Measurements from ENCODE around the gene ALOX5AP.
A peak's percentile ranks its signal among the peaks of the same experiment; 100 is the strongest.

The ALOX5AP gene

DNA sequence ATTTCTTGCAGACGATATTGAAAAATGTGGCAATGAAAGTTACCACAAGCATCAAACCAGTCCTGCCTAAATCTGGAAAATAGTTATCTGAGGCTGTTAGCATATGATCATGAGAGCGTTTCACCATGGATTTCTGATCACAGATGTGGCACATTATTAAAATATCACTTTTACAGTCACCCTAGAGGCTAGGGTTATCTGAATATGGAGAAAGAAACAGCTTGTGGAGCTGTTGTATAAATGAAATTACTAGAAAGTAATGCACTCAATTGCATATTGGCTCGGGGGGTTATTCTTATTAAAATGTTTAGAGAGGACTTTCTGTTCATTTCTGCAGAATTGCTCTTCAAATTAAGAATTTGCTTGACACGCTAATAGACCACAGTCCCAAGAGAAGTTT is 35.6 kb downstream of the ALOX5AP start:
- DNase-seq: no peak

DNA sequence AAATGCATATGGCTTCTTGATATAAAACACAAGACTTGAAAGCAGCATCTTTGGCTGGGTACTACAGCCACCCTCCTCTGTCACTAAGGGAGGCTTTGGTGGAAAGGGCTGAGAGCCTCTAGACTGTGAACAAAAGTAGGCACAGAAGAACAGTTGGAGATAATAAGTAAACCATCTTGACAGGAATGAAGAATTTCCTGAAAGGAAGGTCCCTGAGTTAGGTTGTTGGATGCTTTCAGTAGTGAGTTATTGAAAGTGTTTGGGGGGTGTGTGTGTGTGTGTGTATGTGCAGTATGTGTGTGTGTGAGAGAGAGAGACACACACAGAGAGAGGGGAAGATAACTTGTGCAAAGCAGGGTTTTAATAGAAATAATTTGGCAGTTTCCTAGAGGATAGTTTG is 38.2 kb downstream of the ALOX5AP start:
- DNase-seq: no peak

DNA sequence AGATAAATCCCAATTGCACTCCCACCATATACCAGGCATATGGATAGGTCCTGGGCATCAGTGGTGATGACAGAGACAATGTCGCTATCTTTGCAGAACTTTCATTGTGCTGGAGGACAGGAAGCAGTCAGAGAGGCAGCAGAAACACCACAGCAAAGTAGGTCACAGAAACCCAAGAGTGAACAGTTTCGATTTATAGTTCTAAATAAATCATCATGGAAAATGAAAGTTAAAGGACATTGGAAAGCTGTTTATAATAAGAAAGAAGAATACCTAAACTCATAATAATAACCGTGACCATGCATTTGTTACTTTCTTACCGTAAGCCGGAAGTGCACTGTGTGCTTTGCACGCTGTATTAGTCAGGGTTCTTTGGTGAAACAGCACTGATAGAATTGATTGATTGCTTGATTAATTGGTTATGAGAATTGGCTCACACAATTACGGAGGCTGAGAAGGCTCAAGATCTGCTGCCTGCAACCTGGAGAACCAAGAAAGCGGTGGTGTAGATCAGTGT is 38.9 kb downstream of the ALOX5AP start:
- DNase-seq: peak; percentile 66

DNA sequence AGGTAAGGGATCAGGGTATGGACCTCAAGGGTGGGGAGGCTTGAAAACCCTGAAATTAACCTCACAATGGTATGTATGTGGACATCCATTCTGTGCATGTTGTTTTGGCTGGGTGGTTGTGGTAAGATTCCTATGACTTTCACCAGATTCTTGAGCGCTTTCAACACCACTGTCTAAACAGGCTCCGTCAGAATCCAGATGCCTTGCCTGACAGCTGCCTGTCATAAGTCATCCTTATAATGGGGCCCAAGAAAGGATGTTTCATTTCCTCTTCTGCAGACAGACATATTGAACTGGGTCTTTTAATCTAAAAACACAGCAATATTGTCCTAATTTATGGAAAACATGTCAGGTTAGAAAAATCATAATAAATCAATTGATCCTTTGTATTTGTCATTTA is 41.3 kb downstream of the ALOX5AP start:
- DNase-seq: no peak

DNA sequence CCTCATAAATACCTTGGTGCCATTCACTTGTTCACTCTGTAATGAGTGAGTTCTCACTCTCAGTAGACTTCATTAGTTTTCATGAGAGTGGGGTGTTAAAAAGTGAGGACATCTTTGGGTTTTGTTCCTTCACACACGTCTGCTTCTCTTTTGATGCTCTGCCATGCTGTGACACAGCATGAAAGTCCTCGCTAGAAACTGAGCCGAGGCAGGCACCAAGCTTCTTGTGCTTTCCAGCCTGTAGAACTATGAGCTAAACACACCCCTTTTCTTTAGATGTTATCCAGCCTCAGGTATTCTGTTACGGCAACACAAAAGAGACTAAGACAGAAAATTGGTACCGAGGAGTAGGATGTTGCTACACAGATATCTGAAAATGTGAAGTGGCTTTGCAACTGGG is 43.7 kb downstream of the ALOX5AP start:
- no peak for DNase-seq

DNA sequence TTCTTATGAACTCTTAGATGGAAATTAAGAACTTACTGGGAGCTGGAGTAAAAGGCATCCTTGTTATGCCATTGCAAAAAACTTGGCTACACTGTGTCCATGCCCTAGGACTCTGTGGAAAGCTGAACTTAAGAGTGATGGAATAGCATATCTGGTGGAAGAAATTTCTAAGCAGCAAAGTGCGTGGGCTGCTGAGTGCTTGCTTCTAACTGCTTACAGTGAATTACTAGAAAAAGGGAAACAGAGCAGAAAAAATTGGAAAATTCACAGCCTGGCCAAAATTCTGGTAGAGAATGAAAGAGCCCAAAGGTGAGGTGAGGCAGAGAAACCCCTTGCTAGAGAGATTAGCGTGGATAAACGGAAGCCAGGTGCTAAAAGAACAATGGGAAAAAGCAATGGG is 44.3 kb downstream of the ALOX5AP start:
- DNase-seq: no peak

DNA sequence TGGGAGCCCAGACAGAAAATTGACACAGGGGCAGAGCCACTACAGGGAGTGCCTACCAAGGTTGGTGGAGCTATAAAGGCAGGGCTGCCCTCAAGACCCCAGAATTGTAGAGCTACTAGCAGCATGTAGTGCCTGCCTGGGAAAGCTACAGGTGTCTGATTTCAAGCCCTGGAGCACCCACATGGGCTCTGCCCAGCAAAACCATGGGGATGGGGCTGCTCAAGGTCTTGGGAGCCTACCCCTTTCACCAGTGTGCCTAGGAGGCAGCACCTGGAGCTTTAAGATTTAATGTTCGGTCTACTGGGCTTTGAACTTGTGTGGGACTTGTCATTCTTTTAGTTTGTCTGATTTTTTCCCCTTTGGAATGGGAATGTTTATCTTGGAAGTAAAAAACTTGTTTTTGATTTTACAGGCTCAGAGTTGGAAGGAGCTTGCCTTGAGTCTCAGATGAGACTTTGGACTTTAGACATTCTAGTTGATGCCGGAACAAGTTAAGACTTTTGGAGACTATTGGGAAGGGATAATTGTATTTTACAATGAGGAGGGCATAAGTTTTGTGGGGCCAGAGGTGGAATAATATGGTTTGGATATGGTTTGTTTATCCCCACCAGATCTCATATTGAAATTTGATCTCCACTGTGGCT is 45.1 kb downstream of the ALOX5AP start:
- DNase-seq: no peak

DNA sequence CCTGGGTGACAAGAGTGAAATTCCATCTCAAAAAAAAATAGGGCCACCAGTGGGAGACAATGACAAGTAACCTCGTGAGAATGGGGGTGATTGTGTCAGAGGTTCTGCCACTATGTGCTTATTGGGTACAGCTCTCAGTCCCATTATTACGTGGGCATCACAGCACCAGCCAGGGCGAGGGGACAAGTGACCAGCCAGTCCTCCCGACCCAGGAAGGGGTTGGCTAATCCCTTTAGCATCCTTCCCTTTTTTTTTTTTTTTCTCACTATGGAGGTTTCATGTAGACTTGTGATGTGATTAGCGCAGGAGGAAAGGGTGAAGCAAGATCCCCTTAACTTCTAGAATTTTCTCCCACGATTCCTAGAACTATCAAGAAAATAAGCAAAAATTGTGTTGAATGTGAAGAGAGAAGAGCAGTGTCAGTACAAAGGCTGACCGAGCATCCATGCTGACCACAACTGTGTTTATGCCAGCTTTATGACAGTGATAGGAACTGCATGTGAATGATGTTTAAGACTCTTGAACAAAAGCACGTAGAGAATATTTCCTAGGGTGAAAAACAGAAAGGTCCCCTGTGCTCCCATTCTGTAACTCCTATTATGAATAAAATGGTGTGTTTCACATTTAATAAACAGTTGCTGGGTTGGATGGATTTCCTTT is 50.0 kb downstream of the ALOX5AP start:
- no peak for DNase-seq

DNA sequence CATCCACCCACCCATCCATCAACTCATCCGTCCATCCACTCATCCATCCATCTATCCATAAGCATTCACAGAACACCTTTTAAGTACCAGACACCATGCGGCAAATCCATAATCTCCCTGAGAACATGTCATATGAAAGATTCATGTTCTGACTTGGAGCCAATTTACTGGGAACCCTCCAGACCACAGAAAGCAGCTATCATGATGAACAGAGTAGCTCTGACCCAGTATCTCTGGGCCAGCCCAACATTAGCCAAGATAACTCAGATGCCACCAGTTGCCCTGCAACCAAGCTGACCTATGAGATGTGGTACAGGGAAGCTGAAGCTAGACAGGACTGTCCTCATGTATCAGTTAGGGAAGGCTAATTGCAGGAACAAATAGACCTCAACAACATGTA is 51.3 kb downstream of the ALOX5AP start:
- no peak for DNase-seq

DNA sequence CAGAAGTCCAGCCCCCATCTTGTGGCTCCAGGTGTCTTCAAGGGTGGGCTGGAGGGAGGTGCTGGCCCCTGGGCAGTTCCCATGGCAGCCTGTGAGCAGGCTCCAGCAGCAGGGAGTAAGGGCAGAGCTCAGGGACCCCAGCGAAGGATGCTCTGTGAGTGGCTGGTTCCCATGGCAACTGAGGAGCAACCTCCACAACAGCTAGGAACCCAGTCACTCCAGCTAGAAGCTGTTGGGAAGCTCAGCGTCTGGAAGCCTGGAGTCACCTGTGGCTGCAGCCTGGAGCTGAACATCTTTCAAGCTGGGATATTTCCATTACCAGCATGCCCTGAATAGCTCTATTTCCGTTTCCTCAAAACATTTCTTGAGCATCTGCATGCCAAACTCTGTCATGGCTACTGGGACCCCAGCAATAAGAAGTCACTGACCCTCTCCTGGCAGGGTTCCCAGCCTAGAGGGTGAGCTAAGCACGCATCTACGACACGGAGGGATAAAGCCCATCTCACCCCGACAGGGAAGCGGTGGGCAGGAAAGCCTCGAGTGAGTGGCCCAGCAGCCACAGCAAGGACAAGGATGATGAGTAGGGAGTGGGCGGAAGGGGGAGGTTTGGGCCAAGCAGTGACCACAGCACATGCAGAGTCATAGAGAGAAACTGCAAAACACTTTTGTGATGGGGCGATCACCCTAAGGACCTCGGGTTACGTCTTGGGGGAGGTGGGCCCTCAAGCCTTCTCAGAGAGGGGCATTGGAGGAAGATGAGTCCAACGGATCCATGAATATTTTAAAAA is 52.6 kb downstream of the ALOX5AP start:
- no peak for DNase-seq

DNA sequence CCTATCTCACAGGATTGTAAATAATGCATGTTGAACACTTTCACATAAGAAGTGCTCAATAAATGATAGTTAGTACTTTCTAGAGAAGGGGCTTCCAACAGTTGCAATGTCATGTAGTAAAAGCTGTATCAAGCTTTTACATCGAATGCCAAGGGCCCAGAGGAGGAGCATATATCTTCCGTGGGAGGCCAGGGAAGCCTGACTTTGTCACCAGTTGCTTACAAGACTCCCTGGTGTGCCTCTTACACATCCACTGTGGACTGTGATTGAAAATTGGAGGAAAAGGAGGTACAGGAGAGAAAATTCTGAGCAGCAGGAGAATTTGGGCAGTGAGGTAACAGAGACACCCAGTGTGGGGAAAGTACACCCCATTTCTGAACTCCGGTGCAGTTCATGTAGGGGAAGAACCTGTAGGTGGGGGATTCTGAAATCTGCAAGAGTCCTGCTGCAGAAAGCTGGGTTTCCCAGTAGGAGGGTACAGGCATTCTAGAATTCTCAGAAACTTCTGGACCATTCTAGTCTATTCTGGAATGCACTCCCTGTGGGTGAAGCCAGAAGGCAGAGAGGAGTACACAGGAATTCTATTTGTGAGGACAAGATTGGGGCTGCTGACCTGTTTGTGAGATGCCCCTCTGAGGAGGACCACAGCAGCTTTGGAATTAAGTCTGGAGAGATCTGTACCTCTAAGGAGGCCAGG is 54.0 kb downstream of the ALOX5AP start:
- no peak for DNase-seq

DNA sequence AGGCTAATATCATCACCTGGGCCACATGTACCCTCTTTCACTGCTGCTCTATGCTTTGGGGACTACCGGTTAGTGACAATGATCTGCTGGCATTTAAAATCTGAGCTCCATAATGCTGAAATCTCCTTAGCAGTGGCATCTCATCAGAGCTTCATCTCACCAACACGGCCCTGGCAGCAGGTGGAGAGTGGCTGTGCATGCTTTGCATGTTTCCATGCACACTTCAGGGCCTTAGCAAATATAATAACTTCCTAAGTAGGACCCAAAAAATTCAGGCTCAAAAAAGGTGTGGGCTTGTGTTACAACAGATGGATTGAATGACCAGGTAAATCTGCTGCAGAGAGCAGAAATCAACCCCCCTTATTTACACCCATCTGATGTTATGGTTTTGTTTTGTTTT is 55.2 kb downstream of the ALOX5AP start:
- DNase-seq: no peak

DNA sequence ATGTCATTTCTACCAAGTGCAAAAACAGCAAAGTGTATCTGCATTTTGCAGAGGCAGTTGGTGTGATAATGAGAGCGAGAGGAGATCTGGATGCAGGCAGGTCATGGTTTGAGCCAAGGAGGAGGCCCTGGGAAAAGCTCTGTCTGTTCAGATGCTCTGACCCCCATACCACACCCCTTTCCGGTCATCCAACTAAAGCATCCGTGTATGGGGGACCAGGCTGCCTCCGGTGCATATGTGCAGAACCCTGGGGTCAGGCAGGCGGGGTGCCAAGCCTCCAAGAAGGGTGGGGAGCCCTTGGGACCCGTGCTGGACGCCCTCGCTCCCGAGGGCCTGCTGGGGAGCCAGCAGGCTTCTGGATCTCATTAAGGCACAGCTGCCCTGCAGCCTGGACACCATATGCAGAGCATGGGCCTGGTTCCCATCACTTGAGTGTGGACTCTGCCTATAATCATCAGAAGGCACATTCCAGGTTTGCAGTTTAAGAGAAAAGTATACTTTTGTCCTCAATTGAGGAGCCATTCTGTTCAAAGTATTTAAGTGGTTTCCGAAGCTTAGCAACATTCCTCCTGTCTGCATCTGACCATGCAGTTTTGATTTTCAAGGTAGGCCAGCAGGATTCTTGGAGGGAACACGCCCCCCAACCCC is 56.1 kb downstream of the ALOX5AP start:
- DNase-seq: no peak

DNA sequence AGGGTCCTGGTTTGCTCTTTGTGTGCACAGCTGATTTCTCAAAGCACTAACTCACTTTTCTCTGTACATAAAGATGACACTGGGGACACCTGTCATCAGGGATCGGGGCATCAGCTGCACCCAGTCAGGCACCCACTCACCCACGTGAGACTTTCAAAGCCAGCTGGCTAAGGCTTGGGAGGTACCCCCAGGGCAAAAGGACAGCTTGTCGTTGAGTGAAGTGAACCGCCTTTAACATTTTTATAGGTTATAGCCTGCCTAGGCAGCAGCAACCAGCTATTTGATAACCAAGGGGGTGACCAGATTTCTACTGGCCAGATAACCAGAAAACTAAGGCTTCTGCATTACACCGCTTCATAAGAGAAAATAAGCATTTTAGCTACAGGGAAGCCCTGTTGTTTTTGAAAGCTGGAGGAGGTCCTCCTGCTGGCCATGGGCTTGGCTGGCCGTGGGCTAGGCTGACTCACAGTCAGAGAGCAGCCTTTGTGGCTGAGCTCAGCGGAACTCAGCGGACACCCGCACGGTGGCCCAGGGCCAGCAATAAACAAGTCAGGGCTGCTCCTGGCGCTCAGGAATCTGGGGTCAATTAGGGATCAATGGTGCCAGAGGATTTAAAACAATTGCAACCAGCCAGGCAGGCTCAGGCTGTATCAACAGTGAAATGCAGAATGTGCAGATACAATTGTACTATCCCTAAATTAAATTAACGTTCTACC is 57.1 kb downstream of the ALOX5AP start:
- no peak for DNase-seq

DNA sequence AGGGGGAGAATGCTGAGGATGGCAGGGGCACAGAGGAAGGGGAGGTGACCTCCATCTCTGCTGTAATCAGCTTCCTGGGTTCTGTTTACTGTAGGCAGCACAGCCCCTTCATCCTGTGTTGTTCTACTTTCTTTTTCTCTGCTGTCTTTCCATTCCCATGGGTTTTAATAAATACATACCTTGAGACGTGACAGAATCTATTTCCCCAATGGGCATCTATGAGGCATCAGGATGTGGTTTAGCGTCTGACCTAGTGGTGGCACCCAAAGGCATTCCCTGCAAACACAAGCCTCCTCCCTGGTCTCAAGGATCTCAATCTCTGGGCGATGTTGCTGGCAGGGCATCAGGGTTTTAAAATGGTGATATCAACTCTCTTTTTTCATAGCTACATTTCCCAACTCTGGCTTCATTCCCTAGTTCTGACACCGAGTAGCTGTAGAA is 60.8 kb downstream of the ALOX5AP start:
- DNase-seq: no peak

DNA sequence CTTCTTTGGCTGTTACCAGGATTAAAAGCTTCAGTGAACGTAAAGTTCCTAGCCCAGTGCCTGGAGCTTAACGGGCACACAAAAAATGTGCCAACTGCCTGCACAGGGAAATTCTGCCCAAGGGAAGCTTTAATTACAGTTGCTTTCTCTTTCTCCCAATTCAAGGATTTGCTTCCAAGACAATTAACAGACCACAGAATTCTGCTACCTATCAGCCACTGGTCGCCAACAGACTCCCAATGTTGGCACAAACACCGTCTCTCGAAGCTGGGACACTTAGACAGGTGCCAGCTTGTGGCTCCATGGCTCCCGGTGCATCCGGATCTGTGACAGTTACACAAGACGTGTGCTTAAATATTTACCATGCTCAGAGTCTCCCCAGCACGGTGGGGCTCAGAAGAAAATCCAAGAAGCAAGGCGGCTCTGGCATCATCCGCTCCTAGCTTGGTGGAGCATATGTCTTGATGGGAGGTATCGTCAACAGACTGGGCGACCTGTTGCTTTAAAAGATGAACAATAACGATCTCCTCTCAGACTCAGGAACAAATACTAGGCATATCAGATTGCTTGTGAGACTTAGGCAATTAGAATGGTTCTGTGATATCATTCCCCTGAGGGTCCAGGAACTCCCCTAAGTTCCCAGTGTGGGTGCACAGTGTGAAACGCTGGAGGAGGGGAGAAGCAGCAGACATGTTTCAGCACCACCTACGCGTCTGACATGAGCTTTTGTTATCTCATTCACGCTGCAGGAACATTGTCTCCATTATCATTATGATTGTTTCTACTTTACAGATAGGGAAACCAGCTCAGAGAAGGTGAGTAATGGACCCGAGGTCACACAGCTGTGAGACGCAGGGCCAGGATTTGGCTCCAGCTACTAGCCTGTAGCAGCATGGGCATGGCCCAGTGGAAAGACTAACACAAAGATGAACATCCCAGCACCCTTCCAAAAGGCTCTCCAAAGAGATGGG is 61.6 kb downstream of the ALOX5AP start:
- DNase-seq: no peak

DNA sequence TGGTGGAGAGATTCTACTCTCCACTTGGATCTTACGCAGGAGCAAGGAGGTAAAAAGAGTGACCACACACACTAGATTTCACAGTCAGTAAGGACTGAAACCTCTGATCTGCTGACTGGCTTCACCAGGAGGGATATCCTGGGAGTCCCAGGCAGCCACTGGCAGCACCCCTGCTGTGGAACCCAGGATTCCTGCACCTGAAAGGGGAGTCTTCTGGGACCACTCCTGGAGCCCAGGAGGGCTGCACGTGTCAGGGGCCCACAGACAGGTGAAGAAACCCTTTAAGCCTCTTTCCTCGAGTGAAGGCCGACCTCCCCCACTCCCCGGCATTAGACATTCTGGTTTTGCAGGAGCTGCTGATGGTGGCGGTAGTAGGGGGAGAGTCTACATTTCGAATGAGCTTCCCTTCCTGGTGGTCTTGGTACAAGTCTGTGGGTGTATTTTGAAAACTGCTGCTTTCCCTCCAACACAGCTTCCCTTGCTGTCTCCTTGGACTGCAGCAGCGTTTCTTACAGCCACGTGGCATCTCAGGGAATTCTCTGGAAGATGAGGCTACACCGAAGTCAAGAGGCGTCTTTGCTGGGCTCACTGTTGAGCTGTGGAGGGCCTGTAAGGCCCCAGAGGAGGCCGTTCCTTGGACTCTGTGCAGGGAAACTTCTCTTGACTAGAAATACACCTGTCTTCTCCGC is 62.6 kb downstream of the ALOX5AP start:
- DNase-seq: no peak

DNA sequence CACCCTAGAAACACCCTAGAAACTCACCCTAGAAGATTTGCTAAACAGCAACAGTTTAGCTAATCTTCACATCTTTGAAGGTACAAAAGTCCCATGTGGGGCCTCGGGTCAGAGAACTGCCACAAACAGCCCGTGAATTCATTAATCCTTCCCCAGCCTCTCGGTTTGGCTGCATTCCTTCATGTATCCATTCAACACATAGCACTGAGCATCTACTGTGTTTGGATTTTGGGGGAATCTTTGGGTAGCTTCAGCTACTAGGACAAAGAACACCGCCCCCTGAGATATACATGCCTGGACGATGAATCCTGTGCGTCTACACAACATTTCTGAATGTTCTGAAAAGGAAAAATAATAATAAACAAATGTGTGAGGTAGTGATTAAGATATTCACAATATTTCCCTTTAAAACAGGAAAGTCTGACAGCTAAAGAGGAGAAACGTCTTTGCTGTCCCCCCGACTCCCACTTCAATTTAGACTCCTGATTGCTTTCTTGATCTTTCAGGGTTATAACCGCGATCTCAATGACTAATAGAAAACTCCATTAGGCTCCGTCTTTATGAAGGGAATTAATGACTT is 63.5 kb downstream of the ALOX5AP start:
- DNase-seq: no peak

DNA sequence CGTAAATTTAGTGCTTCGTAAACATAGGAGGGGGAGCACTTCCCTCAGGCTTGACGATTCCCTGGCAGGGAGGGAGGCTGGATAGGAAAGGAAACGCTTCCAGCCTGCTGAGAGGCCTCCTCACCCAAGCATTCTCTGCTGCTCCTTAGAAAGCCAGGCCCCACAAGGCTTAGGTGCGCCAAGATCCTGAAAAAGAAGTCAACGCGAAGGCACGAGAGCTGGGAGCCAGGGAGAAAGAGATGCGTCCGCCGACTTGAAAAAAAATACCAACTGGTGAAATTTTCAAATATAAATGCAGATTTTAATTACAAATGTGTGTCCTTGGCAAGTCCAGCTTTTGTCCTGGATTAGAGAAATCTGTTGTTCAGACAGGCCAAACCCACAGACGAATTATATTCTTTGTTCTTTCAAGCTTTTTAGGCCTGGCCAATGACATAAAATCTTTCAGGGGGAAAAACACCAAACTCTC is 64.0 kb downstream of the ALOX5AP start:
- no peak for DNase-seq

DNA sequence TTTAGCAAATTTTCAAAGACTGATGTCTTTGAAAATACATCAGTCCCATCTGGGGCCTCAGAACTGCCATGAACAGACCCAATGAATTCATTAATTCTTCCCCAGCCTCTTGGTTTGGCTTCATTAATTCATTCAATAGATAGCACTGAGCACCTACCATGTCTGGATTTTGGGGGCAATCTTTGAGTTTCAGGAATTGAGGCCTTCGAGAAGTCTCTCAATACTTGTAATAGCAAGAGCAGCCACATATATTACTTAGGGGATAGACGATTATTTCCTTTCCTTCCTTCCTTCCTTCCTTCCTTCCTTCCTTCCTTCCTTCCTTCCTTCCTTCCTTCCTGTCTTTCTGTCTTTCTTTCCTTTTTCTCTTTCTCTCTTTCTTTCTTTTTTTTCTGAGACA is 64.8 kb downstream of the ALOX5AP start:
- DNase-seq: no peak

Data from activated CD4-positive, alpha-beta T cell treated with anti-CD3 and anti-CD28 coated beads, Interleukin-2, amount 50 U/mL, for 16 hours (primary cell).